Measurements from ENCODE around the gene PGLYRP2. TPM values are rescaled to one million over a fixed set of nuclear protein-coding genes. Genes with fewer than 3 reads are reported as not detected.

PGLYRP2 gene
- total RNA-seq, 1 donor from 2014 or later, result not detected

- TF ChIP-seq CTCF (IDR thresholded peaks at IDR 0.05), result no peak
- no peaks in the 10 kb centered on the region for H3K9me3 ChIP-seq
- H3K4me3 ChIP-seq, result peak overlapping the region; percentile 100
- intact Hi-C loops (cut with DNase I), result no loop called here
- H3K36me3 ChIP-seq, result peaks cover 40% of the 10 kb centered on the region
- DNase-seq, result no peak
- H3K27me3 ChIP-seq (ENCODE audit: low read depth), result no peaks in the 10 kb centered on the region
- ATAC-seq, result no peak
- H3K4me1 ChIP-seq, result peaks cover 44% of the 10 kb centered on the region
- peak overlapping the region; percentile 7 for H3K27ac ChIP-seq
Measured at GRCh38 chr19:15419413-15420025, 59.8 kb downstream of the PGLYRP2 start.

Small RNAs within 50 kb of the gene (microRNA-seq; reads per million reads assigned to microRNA genes)
- gene MIR1470 (ENCODE audit: borderline number of aligned reads), result not detected

Other genes with a start within 250 kb of the PGLYRP2 start
- gene EPHX3, start 247.1 kb downstream of the PGLYRP2 start, total RNA-seq, result 2.3 TPM
- 104 TPM for gene BRD4, start 147.0 kb downstream of the PGLYRP2 start, total RNA-seq
- 37.2 TPM for gene AKAP8, start 99.7 kb downstream of the PGLYRP2 start, total RNA-seq
- gene AKAP8L, start 60.5 kb downstream of the PGLYRP2 start, total RNA-seq, result 94.2 TPM
- gene WIZ, start 29.5 kb downstream of the PGLYRP2 start, total RNA-seq, result 25.2 TPM
- 15.0 TPM for gene RASAL3, start 15.0 kb downstream of the PGLYRP2 start, total RNA-seq
- 0.24 TPM for gene CYP4F22, start 29.0 kb upstream of the PGLYRP2 start, total RNA-seq
- not detected for gene CYP4F8, start 135.7 kb upstream of the PGLYRP2 start, total RNA-seq
- 2.8 TPM for gene CYP4F3, start 161.4 kb upstream of the PGLYRP2 start, total RNA-seq
- 4.5 TPM for gene CYP4F12, start 193.6 kb upstream of the PGLYRP2 start, total RNA-seq
- not detected for gene OR10H2, start 248.5 kb upstream of the PGLYRP2 start, total RNA-seq

Data from lower lobe of right lung (tissue), 2 donors.